Measurements from ENCODE around the gene FRMD3.

Gene FRMD3

DNA sequence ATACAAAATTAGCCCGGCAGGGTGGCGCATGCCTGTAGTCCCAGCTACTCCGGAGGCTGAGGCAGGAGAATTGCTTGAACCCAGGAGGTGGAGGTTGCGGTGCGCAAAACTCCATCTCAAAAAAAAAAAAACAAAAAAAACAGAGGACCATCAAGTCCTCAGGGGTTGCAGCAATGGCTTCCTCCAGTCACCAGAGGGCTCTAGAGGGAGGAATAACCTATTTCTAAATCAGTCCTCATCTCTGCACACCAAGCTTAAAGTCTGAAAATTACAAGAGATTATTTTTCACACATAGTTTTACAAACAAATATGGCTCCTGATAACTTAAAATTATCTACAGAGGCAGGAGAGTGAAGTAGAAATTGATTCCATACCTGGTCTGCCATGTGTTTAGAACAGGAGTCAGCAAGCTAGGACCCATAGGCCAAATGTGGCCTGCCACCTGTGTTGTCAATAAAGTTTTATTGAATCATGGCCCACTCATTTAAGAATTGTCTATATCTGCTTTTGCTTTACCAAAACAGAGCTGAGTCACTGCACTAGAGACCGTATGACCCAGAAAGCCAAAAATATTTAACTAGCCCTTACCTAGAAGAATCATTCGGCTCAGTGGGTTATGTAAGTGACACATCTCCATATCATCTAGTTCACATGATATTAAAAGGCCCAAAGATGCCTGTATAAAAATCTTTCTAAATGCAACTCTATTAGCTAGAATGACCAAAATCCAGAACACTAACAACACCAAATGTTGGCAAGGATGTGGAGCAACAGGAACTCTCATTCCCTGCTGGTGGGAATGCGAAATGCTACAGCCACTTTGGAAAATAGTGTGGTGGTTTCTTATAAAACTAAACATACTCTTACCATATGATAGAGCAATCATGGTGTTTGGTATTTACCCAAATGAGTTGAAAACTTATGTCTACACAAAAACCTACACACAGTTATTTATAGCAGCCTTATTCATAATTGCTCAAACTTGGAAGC, 207.7 kb downstream of the FRMD3 start:
- DNase-seq (ENCODE audit: low read depth), result no peak

DNA sequence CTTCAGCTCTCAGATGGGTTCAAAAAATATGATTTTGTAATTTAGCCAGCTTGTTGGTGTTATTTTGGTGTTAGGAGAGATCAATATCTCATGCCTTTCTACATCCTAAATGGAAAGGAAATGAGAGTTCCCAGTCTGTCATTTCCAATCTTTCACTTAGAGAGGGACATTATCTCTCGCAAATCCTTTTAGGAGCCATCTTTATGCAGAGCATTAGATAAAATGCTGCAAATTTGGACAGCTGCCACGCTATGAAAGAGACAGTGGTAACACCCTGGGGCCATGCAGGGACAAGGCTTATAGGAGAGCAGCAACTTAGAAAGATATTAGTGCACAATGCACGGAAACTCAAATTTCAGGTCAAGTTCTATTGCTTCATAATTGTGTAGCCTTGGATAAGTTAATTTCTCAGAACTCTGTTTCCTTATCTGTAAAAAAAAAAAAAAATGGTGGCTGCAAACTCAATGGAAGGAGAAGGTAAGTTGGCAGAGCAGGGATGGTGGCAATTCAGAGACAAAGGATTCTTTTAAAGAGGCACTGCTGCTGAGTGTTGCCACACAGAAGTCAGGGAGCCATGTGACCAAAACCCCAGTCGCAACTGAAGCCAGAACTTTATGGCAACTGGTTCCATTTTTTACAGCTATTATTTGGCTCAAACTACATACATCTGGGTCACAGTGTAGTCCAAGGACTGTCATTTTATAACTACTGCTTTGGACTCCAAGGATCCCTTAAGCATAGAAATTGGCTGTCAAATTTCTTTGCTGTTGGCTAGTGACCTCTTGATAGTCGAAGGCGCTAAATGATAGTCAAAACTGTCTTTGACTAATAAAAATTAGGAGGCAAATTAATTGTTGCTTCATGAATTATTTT, 210.2 kb downstream of the FRMD3 start:
- DNase-seq (ENCODE audit: low read depth), result no peak

- DNase-seq (ENCODE audit: low read depth), result no peak
Measured at GRCh38 chr9:83327323-83327722, 210.9 kb downstream of the FRMD3 start.

GRCh38 chr9:83323148-83323547, 215.1 kb downstream of the FRMD3 start:
- DNase-seq (ENCODE audit: low read depth), result no peak

DNA sequence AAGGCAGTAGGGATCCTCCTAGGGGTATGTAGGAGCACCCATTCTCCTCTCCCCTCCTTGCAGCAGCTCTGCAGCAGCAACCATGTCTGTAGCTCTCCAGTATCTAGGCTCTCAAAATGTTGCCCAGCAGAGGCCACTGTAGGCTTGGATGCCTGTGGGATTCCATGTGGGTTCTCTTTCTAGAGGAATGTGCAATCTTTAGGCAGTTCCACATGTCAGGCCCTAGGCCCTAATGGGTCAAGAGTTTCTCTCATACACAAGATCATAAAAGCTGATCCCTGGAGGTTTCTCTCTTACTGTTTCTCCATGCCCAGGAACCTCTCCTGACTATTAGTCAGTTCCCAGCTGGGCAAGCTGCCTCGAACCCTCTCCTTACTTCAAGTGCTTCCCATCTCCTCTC, 215.8 kb downstream of the FRMD3 start:
- no peak for DNase-seq (ENCODE audit: low read depth)

GRCh38 chr9:83317244-83317643, 221.0 kb downstream of the FRMD3 start:
- no peak for DNase-seq (ENCODE audit: low read depth)

DNA sequence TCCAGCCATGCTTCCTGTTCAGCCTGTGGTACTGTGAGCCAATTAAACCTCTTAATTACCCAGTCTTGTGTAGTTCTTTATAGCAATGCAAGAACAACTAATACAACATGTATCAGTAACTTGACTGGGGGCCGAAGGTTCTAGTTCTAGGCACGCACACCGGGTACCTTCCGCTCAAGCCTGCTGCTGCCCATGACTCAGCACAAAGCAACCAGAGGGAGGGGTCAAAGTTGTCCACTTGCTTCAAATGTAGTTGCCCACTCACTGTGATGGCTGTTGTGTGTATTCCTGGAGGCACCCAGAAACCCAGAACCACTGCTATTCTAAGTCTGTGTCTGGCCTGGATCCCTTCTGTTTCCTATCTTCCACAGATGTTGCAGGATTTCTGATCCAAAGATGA, 222.6 kb downstream of the FRMD3 start:
- no peak for DNase-seq (ENCODE audit: low read depth)

GRCh38 chr9:83313781-83314180, 224.4 kb downstream of the FRMD3 start:
- no peak for DNase-seq (ENCODE audit: low read depth)

GRCh38 chr9:83312537-83312936, 225.7 kb downstream of the FRMD3 start:
- no peak for DNase-seq (ENCODE audit: low read depth)

DNA sequence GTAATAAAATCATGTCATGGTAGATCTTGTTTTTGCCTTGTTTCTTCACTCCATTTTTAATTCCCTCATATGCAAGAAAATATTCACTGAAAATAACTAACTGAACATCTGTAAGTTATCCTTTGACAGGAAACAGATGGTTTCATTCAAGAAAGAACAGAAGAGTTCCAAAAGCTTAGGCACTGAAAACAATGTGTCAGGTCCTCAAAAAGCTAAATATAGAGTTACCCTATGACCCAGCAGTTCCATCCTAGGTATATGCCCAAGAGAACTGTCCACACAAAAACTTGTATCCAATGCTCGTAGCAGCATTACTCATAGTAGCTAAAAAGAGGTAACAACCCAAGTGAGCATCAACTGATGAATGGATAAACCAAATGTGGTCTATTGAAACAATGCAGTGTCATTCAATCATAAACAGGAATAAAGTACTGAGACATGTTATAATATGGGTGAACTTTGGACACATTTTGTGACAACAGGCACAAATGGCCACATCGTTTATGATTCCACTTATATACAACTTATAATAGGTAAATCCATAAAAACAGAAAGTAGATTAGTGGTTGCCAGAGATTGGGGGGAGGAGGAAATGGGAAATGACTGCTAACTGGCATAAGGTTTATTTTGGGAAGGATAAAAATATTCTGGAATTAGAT, 231.0 kb downstream of the FRMD3 start:
- DNase-seq (ENCODE audit: low read depth), result no peak

GRCh38 chr9:83304686-83305085, 233.5 kb downstream of the FRMD3 start:
- DNase-seq (ENCODE audit: low read depth), result no peak

GRCh38 chr9:83299571-83299970, 238.6 kb downstream of the FRMD3 start:
- DNase-seq (ENCODE audit: low read depth), result no peak

GRCh38 chr9:83299094-83299493, 239.1 kb downstream of the FRMD3 start:
- DNase-seq (ENCODE audit: low read depth), result no peak

- no peak for DNase-seq (ENCODE audit: low read depth)
Measured at GRCh38 chr9:83296123-83296522, 242.1 kb downstream of the FRMD3 start.

GRCh38 chr9:83294816-83295215, 243.4 kb downstream of the FRMD3 start:
- DNase-seq (ENCODE audit: low read depth), result no peak

DNA sequence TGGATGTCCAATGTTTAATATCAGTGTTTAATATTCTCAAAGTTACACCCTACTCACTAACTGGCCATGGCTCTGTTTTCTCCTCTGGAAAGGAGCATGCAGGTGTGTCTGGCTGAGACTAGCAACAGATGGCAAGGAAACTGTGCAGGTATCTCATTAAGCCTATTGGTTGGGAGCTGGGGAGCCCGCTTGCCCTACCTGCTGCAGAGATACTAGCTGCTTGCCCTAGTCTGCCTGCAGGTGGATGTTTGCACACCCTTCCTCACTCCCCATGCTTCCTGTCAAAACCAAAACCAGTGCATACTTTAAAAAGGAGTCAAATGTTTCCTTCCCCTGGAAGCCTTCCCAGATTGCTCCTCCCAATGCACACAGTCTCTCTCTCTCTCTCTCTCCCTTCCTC, 247.0 kb downstream of the FRMD3 start:
- no peak for DNase-seq (ENCODE audit: low read depth)

DNA sequence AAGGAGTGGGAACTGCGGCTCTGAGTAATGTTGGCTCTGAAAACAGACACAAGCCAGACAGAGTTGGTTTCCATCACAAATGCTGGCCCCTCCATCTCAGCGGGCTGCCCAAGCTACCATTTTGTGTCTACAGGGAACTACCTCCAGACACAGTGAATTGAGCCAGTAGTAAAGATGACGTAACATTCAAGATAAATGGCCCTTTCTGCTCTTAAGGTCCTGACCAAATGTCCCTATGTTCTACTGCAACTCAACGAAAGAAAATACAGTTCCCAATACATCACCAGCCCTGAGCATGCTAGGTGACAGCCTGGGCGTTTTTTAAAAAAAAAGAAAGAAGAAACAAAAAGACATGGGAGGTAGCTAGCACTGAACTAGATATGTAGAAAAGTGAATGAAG, 247.5 kb downstream of the FRMD3 start:
- no peak for DNase-seq (ENCODE audit: low read depth)

DNA sequence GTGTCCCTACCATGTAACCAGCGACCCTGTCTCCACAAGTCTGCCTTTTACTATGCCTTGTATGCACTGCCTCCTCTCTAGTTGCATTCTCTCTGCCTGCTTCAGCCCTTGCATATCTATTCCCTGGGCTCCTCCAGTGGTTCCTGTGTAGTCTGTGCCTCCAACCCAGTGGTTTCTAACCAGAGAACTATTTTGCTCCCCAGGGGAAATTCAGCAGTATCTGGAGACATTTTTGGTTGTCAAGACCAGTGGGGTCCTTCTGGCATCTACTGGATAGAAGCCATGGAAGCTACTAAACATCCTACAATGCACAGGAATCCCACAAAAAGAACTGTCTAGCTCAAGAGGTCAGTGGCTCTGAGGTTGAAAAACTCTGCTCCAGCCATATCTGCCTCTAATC, 251.2 kb downstream of the FRMD3 start:
- DNase-seq (ENCODE audit: low read depth), result no peak

DNA sequence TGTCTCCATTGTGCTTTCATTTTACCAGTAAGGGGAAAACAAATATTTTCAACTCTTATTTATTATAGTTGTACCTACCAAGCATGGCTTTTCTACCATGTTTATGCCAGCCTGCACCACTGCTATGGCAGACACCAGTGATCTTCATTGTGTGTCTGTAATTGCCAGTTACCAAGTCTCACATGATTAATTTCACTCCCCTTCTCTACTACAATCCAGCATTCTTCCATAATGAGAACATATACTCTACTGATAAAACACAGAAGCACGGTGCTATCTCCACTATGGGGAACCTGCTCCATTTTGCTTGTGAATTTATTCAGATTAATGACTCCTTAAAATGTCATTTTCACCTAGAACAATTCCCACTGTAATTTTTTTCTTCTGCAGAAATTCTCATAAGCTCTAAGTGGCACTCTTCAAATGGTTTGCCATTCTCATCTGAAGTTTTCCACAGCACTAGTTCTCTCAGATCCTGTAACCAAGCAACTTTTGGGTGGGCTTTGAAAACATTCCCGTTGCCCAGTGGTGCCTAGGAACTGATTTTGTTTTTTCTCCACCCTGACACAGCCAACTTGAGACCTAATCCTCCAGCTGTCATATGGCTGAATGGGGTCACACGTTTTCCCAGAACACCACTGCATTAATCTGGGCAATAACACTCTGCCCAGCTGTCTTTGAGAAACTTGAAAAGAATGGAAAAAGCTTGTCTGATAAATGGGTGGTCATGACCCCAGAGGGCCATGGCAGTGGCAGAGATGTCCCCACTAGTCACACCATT, 252.6 kb downstream of the FRMD3 start:
- DNase-seq (ENCODE audit: low read depth), result no peak

GRCh38 chr9:83284746-83285145, 253.5 kb downstream of the FRMD3 start:
- no peak for DNase-seq (ENCODE audit: low read depth)

DNA sequence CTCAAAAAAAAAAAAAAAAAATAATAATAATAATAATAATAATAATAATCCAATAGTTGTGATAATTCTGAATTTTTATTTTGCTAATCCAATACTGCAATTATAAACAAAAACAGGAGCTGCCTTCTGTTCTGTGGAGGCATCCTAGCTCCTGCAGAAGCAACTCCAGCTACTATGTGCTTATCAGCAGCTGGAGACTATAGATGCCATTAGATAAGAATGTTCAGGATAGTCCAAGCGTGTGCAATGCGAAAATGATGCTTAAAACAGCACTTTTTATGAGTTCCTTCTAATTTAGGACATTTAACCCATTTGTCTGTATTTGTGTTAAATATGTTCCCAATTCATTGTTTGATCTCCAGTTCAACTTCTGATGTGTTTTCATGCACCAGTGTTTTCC, 254.7 kb downstream of the FRMD3 start:
- DNase-seq (ENCODE audit: low read depth), result no peak

Measured in T-helper 22 cell (primary cell).